Inferior parietal cortex (tissue), 1 donor: Measurements from ENCODE around the gene CLTB.
"Not testable (repeated sequence)": the region's sequence is repeated elsewhere in the genome, so short reads cannot be mapped to it uniquely, and the experiment has no call there.

Source experiments
- DNase-seq: peaks from one replicate; pipeline ENCODE4 v3.0.0-alpha.2; 2016; ENCODE audit errors: extremely low spot score

CLTB gene

GRCh38 chr5:176415952-176416924, at the start of gene CLTB:
Gene CLTB (minus strand): TSS chr5:176416539. CDS start chr5:176416363, 176 bp downstream.
- peak; percentile 81 for DNase-seq

- no peak for DNase-seq
These were observed 46.9 kb upstream of the CLTB start for GRCh38 chr5:176463113-176463764.

GRCh38 chr5:176461349-176461748, 45.0 kb upstream of the CLTB start:
- no peak for DNase-seq

- no peak for DNase-seq
These were observed 42.7 kb upstream of the CLTB start for GRCh38 chr5:176458904-176459561.

GRCh38 chr5:176454724-176455394, 38.5 kb upstream of the CLTB start:
- no peak for DNase-seq

- no peak for DNase-seq
These were observed 33.7 kb upstream of the CLTB start for GRCh38 chr5:176450077-176450476.

- peak; percentile 96 for DNase-seq
These were observed 31.8 kb upstream of the CLTB start, which contains the start of gene FAF2 for GRCh38 chr5:176447978-176448608. Gene FAF2 (plus strand): TSS chr5:176448385. CDS start chr5:176448408, 23 bp downstream.

- DNase-seq: no peak
These were observed 31.2 kb upstream of the CLTB start for GRCh38 chr5:176447591-176447977.

- no peak for DNase-seq
These were observed 30.7 kb upstream of the CLTB start for GRCh38 chr5:176446884-176447590.

GRCh38 chr5:176446028-176446665, 29.8 kb upstream of the CLTB start:
- DNase-seq: no peak

- DNase-seq: no peak
These were observed 28.4 kb upstream of the CLTB start for GRCh38 chr5:176444742-176445141.

GRCh38 chr5:176442911-176443310, 26.6 kb upstream of the CLTB start:
- DNase-seq: not testable (repeated sequence)

- no peak for DNase-seq
These were observed 25.6 kb upstream of the CLTB start for GRCh38 chr5:176441921-176442323.

GRCh38 chr5:176440927-176441706, 24.8 kb upstream of the CLTB start:
- no peak for DNase-seq

GRCh38 chr5:176438959-176439757, 22.8 kb upstream of the CLTB start:
- DNase-seq: no peak

GRCh38 chr5:176436656-176437055, 20.3 kb upstream of the CLTB start:
- no peak for DNase-seq

GRCh38 chr5:176432707-176433106, 16.4 kb upstream of the CLTB start:
- no peak for DNase-seq

- no peak for DNase-seq
These were observed 13.6 kb upstream of the CLTB start for GRCh38 chr5:176429972-176430371.
